ENCODE results near the gene PTPRE.

DNA sequence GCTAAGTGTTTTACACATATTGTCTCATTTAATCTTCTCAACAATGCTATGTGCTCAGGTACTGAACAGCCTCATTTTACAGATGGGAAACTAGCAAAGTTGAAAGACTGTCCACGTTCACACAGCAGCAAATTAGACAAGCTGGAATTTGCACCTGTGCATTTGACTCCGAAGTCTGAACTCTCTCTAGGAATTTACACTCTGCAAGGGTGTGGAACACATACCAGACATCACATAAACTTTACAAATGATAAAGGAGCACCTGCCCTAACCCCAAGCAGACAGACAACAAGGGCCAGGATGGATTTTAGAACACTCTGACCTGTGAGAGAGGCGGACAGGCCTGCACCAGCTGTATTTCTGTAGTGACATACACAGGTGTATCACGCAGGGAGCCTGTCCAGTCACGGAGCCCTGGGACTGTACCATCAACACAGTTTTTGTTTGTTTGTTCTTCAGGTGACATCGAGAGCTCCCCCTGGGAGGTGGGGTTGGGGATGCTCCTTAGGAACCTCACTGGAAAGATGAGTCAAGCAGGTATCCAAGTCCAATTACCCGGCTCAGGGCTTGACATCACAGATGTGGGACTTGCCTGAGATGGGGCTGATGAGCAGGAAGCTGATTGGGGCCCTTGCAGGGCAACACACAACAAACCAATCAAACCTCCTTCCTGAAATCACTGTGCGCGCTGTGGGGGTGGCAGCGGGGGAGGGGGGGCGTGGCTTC, 188.3 kb downstream of the PTPRE start:
- TF ChIP-seq, protein P1, sequence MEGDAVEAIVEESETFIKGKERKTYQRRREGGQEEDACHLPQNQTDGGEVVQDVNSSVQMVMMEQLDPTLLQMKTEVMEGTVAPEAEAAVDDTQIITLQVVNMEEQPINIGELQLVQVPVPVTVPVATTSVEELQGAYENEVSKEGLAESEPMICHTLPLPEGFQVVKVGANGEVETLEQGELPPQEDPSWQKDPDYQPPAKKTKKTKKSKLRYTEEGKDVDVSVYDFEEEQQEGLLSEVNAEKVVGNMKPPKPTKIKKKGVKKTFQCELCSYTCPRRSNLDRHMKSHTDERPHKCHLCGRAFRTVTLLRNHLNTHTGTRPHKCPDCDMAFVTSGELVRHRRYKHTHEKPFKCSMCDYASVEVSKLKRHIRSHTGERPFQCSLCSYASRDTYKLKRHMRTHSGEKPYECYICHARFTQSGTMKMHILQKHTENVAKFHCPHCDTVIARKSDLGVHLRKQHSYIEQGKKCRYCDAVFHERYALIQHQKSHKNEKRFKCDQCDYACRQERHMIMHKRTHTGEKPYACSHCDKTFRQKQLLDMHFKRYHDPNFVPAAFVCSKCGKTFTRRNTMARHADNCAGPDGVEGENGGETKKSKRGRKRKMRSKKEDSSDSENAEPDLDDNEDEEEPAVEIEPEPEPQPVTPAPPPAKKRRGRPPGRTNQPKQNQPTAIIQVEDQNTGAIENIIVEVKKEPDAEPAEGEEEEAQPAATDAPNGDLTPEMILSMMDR (IDR thresholded peaks at IDR 0.05 in 2 of 3, conservative IDR thresholded peaks at IDR 0.05 in 1 of 3; ENCODE audit: borderline replicate concordance in 1 of 3, insufficient read depth in 1 of 3, low read depth in 2 of 3, low read length in 2 of 3): no peak
- no peak for TF ChIP-seq ZNF274 (IDR thresholded peaks at IDR 0.05; ENCODE audit: low read depth, low read length)
- no peak for TF ChIP-seq EZH2 (IDR thresholded peaks at IDR 0.05)
- TF ChIP-seq RAD21 (IDR thresholded peaks at IDR 0.05; ENCODE audit: low read depth): no peak
- TF ChIP-seq JUND (IDR thresholded peaks at IDR 0.05): no peak; the same call in 1 of the 2 replicates
- TF ChIP-seq, protein P2, sequence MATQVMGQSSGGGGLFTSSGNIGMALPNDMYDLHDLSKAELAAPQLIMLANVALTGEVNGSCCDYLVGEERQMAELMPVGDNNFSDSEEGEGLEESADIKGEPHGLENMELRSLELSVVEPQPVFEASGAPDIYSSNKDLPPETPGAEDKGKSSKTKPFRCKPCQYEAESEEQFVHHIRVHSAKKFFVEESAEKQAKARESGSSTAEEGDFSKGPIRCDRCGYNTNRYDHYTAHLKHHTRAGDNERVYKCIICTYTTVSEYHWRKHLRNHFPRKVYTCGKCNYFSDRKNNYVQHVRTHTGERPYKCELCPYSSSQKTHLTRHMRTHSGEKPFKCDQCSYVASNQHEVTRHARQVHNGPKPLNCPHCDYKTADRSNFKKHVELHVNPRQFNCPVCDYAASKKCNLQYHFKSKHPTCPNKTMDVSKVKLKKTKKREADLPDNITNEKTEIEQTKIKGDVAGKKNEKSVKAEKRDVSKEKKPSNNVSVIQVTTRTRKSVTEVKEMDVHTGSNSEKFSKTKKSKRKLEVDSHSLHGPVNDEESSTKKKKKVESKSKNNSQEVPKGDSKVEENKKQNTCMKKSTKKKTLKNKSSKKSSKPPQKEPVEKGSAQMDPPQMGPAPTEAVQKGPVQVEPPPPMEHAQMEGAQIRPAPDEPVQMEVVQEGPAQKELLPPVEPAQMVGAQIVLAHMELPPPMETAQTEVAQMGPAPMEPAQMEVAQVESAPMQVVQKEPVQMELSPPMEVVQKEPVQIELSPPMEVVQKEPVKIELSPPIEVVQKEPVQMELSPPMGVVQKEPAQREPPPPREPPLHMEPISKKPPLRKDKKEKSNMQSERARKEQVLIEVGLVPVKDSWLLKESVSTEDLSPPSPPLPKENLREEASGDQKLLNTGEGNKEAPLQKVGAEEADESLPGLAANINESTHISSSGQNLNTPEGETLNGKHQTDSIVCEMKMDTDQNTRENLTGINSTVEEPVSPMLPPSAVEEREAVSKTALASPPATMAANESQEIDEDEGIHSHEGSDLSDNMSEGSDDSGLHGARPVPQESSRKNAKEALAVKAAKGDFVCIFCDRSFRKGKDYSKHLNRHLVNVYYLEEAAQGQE (IDR thresholded peaks at IDR 0.05; ENCODE audit: low read depth): no peak
- TF ChIP-seq CEBPB (IDR thresholded peaks at IDR 0.05; ENCODE audit: low read depth): no peak
- TF ChIP-seq POLR2A (IDR thresholded peaks at IDR 0.05; ENCODE audit: borderline replicate concordance, extremely low read depth, insufficient read depth, insufficient read length): no peak
- no peak; the same call in 1 of the 2 replicates for TF ChIP-seq POLR2AphosphoS5 (IDR thresholded peaks at IDR 0.05; ENCODE audit: low read depth, low read length)

Data from HCT116 (cell line).